ENCODE data around the gene SLC25A23. TPM values are rescaled to one million over a fixed set of nuclear protein-coding genes. Genes with fewer than 3 reads are reported as not detected.

SLC25A23 gene
- total and polyA plus RNA-seq, 10 of the 15 experiments (the other 5 are each of a cell fraction or from before 2014, with no cell fraction given), result 10.2 to 85.8 (median 50.0) TPM

DNA sequence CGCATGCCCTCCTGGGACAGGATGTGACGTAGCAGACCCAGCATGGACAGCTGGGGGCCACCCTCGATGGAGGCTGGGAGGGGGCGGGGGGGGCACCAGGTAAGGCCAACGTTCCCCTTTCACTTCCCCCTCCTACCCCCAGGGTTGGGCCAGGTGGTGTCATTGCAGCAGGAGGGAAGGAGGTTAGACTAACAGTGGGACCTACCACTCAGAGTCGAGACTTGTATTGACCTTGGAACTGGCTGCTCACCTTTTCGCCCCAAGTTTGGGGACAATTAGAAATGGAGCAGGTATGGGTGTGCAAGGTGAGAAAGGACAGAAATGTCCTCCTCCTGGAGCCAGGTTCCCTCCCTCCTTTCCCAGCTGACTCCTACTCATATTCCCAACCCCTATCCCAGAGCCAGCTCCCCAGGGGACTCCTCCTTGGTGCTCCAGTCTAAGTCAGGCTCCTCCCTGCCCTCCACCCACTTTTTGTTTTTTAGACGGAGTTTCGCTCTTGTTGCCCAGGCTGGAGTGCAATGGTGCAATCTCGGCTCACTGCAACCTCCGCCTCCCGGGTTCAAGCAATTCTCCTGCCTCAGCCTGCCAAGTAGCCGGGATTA, 17.4 kb downstream of the SLC25A23 start:
- POLR2A ChIA-PET, result no interaction called here
- FAIRE-seq (no peak), DNase-seq (ENCODE audit: low read depth, low spot score) (no peak), ATAC-seq (no peak)
- no TSS peak for BruUV-seq (replicated peaks)
- Histone ChIP-seq H3K9ac (ENCODE audit: control insufficient read depth, insufficient read depth, low read length) (no peak overlapping the region), H2AFZ (ENCODE audit: control insufficient read depth, low read depth, low read length) (no peak overlapping the region), H3K79me2 (ENCODE audit: control insufficient read depth, insufficient read depth, low read length) (no peaks in the 10 kb centered on the region), H4K20me1 (ENCODE audit: control insufficient read depth, insufficient read depth) (no peaks in the 10 kb centered on the region), H3K9me3 (replicated peaks; ENCODE audit: control insufficient read depth, insufficient read depth, low read length) (no peaks in the 10 kb centered on the region; the same call in 2 of the 3 replicates), H3K4me1 (ENCODE audit: control insufficient read depth, insufficient read depth, low read length) (no peaks in the 10 kb centered on the region), H3K27me3 (replicated peaks in 1 of 2; ENCODE audit: control insufficient read depth in 2 of 2, insufficient read depth in 2 of 2, low read length in 1 of 2) (no peaks in the 10 kb centered on the region), H3K27ac (ENCODE audit: control insufficient read depth, insufficient read depth) (no peak overlapping the region), H3K4me2 (ENCODE audit: control insufficient read depth, insufficient read depth) (no peak overlapping the region), H3K4me3 (no peak overlapping the region), H3K36me3 (ENCODE audit: control insufficient read depth in 2 of 2, insufficient read depth in 2 of 2, low read length in 1 of 2) (peaks cover 0 to 3% of the 10 kb centered on the region in 2 experiments; a peak in 2 of 4 replicates)
- 71% methylated on average over 13 of the region's 13 CpGs for WGBS (ENCODE audit: insufficient coverage, insufficient replicate concordance, low lambda C conversion rate, missing lambda C conversion rate)
- RAD21 ChIA-PET (ENCODE audit: unreplicated experiment), result no interaction called here
- CTCF ChIA-PET, result no interaction called here
- SMC1A ChIA-PET (ENCODE audit: uncharacterized antibody, unreplicated experiment), result no interaction called here
- in situ Hi-C loops (cut with MboI) (no loop called here), intact Hi-C loops (cut with micrococcal nuclease; ENCODE audit: unreplicated experiment) (no loop called here)
- TF ChIP-seq FOXM1 (IDR thresholded peaks at IDR 0.05; ENCODE audit: low read depth, low read length) (no peak), ZNF622 (IDR thresholded peaks at IDR 0.05) (no peak), CHD1 (IDR thresholded peaks at IDR 0.05; ENCODE audit: low read depth, low read length) (no peak)

DNA sequence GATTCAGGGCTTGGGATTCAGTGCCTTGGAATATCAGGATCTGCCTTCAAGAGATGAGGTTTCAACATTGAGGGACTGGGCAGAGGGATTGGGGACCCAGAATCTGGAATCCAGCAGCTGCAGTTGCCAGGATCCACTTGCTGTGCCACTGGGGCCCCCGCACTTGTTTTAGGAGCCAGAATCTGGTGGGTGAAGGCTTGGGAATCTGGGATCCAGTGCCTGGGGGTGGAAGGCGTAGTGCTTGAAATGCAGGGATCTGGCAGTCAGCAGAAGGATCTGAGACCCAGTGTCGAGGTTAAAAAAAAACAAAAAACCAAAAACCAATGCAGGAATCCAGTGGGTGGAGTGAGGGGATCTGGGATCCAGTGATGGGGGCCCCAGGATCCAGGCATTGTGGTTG, 18.7 kb downstream of the SLC25A23 start:
- POLR2A ChIA-PET, result no interaction called here
- CTCF ChIA-PET, result no interaction called here

More for the DNA sequence above, 18.7 kb downstream of the SLC25A23 start:
- no peak for ATAC-seq
- TF ChIP-seq ASH2L (IDR thresholded peaks at IDR 0.05; ENCODE audit: borderline replicate concordance, low read depth) (no peak), RAD21 (IDR thresholded peaks at IDR 0.05; ENCODE audit: insufficient read depth, low read depth, low read length) (no peak), JUNB (IDR thresholded peaks at IDR 0.05) (no peak), CHD4 (IDR thresholded peaks at IDR 0.05) (no peak), SIN3A (IDR thresholded peaks at IDR 0.05; ENCODE audit: low read depth, low read length) (no peak)
- TF ChIP-seq, protein P1, sequence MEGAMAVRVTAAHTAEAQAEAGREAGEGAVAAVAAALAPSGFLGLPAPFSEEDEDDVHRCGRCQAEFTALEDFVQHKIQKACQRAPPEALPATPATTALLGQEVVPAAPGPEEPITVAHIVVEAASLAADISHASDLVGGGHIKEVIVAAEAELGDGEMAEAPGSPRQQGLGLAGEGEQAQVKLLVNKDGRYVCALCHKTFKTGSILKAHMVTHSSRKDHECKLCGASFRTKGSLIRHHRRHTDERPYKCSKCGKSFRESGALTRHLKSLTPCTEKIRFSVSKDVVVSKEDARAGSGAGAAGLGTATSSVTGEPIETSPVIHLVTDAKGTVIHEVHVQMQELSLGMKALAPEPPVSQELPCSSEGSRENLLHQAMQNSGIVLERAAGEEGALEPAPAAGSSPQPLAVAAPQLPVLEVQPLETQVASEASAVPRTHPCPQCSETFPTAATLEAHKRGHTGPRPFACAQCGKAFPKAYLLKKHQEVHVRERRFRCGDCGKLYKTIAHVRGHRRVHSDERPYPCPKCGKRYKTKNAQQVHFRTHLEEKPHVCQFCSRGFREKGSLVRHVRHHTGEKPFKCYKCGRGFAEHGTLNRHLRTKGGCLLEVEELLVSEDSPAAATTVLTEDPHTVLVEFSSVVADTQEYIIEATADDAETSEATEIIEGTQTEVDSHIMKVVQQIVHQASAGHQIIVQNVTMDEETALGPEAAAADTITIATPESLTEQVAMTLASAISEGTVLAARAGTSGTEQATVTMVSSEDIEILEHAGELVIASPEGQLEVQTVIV (IDR thresholded peaks at IDR 0.05; ENCODE audit: borderline replicate concordance, partially characterized antibody), result no peak
- Histone ChIP-seq H2AFZ (ENCODE audit: control insufficient read depth, low read depth, low read length) (no peak overlapping the region), H4K20me1 (ENCODE audit: control insufficient read depth, insufficient read depth) (no peaks in the 10 kb centered on the region), H3K27me3 (replicated peaks in 1 of 2; ENCODE audit: control insufficient read depth in 2 of 2, insufficient read depth in 2 of 2, low read length in 1 of 2) (no peaks in the 10 kb centered on the region), H3K9ac (ENCODE audit: control insufficient read depth, insufficient read depth, low read length) (no peak overlapping the region), H3K79me2 (ENCODE audit: control insufficient read depth, insufficient read depth, low read length) (no peaks in the 10 kb centered on the region), H3K4me2 (ENCODE audit: control insufficient read depth, insufficient read depth) (no peak overlapping the region), H3K36me3 (ENCODE audit: control insufficient read depth in 2 of 2, insufficient read depth in 2 of 2, low read length in 1 of 2) (no peaks in the 10 kb centered on the region; a peak in 1 of 4 replicates), H3K9me3 (replicated peaks; ENCODE audit: control insufficient read depth, insufficient read depth, low read length) (no peaks in the 10 kb centered on the region), H3K4me1 (ENCODE audit: control insufficient read depth, insufficient read depth, low read length) (no peaks in the 10 kb centered on the region), H3K27ac (ENCODE audit: control insufficient read depth, insufficient read depth) (no peak overlapping the region), H3K4me3 (no peak overlapping the region)
- no TSS peak for BruUV-seq (replicated peaks)
- DNase-seq (ENCODE audit: low read depth, low spot score), result no peak
- intact Hi-C loops (cut with micrococcal nuclease; ENCODE audit: unreplicated experiment), result no loop called here
- SMC1A ChIA-PET (ENCODE audit: uncharacterized antibody, unreplicated experiment), result no interaction called here
- 95% methylated on average over 3 of the region's 3 CpGs for WGBS (ENCODE audit: insufficient coverage, insufficient replicate concordance, low lambda C conversion rate, missing lambda C conversion rate)
- in situ Hi-C loops (cut with MboI), result no loop called here
- RAD21 ChIA-PET (ENCODE audit: unreplicated experiment), result no interaction called here
- no peak for FAIRE-seq
